ENCODE measurements around the gene SYTL3.
"Not testable (repeated sequence)": the region's sequence is repeated elsewhere in the genome, so short reads cannot be mapped to it uniquely, and the experiment has no call there.

The SYTL3 gene

DNA sequence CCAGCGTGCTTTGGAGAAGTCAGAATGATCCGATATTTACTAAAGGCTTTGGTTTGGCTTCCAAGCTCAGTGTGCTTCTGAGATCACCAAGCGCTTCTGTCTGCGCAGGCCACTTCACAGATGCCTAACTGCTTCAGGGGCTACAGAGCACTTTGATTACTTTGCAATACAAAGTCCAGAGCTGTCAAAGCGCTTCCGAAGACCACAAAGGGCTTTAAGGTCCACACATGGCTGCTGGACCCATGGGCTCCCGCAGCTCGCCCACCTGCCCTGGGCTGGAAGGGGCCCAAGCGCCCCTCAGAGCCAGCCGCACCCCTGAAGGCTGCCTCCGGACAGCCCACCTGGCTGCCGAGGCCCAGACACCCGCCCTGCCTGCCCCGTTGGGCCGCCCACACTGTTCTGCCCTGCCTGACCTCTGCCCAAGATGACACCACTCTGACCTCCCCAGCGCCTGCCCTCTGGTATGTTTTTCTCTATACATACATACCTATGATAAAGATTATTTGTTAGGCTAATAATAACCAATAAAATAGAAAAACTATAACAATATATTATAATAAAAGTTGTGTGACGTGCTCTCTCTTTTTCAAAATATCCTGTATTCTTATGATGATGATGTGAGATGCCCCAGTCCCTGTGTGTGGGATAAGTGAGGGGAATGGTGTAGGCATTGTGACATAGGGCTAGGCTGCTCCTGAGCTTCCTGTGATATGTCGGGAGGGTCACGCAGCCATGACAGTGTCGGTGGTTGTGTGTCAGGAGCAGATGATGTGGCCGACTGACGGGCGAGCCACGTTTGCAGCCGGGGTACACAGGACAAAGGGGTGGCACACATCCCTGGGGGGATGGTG, 27.9 kb upstream of the SYTL3 start:
- DNase-seq (ENCODE audit: low spot score): no peak

DNA sequence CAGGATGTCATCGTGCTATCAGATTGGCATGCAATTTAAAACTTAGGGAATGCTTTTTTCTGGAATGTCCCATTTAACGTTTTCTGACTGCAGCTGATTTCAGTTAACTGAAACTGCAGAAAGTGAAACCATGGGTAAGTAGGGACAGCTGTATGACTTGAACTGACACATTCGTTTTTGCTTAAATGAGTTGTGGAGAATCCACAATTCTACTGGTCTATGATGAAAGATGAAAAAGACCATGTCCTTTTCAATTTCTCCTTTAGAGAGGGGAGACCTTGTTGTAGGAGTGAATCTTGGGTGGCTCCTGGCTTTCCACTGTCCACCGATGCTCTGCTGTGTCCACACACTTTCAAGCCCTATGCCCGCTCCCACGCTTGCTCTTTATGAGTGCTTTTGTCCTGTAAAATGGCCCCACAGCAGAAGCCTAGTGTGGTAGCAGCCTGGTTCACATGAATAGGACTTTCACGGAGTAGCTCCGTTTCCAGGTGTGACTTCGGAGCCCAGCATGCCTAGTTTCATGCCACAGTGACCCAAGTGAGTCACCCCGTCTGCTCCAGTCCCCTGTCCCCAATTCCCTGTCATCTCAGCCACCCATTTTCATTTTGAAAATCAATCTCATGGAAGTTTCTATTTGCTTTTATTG, 27.2 kb upstream of the SYTL3 start:
- DNase-seq (ENCODE audit: low spot score): no peak

DNA sequence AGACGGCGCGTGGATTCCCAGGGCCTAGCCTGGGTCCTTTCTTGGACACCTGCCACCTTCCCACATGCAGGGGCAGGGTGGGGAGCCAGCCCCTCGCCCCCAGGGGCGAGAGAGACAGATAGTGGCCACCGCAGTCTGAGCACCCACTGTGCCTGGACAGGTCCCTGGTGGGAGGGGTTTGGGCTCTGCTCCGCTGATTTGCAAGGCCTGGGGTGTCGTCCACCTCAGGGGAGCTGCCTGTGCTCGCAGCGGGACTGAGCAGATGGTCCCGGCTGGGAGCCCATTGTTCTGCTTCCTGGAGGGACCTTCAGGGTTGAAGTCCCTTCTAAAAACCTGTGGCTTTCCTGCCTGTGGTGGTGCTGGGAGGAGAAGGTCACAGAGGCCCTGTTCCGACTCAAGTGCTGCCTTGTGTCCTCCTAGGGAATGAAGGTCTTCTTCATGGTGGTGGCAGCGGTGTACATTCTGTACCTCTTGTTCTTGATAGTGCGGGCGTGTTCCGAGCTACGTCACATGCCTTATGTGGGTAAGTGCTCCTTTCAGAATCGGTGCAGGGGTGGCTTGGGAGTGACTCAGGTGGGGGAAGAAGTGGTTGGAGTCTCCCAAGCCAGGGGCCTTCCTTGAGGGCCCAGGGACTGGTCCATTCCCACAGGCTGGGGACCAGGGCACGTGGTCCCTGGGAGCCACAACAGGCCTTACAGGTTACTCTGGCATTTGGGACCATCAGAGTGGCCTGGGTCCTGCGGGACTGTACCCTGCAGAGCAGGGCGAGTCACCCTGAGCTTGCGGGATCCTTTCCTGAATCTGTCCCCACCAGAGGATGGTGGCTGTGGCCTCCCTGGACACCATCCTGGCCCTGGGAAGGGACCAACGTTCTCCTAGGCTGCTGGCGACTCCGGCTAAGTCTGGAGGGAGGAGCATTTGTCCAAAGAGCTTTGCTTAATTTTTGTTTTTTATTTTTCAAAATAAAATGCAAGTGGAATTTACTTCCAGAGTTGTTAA, 24.9 kb upstream of the SYTL3 start:
- DNase-seq (ENCODE audit: low spot score): no peak

DNA sequence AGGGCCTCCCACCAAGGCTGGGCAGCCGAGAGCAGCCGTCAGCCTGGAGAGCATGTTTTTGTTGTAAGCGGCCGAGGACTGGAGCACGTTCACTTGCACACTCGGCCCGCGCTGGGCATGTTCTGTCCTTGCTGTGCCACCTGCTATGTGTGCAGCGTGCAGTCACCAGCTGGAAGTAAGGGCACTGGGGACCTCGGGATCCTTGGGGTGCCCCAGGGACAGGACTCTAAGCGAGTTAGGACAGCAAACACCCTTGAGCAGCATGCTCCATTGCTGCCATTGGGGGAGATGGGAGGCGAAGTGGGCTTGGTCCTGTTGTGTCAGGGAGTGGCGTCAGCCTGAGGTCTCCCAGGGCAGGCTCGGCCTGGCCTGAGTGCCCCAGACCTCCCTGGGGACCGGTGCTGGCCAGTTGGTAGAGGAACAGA, 24.0 kb upstream of the SYTL3 start:
- DNase-seq (ENCODE audit: low spot score): no peak

DNA sequence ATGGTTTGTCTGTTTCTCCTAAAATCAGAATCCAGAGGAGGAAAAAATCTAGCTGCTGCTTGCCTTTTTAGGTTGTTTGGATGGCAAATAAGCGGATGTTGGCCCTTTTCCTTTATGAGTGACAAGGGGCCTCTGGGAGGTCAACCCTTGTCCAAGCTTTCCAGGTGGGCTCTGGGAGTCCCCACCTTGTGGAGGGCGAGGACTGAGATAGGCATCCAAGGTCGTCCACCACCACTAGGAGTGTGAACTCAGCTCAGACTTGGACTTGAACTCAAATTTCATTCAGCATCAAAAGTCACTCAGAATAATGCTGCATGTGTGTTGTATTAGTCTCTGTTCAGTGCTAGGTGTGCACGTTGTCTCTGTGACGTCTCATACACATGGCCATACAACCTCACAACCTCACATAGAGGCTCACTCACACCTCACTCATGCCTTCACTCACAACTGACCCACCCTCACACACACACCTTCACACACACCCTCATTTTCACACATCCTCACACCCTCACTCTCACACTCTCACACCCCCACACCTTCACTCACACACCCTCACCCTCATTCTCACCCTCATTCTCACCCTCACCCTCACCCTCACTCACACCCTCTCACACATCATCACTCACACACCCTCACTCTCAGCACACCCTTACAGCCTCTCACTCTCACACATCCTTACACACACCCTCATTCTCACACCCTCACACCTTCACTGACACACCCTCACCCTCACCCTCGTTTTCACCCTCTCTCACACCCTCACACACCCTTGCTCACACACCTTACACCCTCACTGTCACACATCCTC, 23.3 kb upstream of the SYTL3 start:
- DNase-seq (ENCODE audit: low spot score): no peak

DNA sequence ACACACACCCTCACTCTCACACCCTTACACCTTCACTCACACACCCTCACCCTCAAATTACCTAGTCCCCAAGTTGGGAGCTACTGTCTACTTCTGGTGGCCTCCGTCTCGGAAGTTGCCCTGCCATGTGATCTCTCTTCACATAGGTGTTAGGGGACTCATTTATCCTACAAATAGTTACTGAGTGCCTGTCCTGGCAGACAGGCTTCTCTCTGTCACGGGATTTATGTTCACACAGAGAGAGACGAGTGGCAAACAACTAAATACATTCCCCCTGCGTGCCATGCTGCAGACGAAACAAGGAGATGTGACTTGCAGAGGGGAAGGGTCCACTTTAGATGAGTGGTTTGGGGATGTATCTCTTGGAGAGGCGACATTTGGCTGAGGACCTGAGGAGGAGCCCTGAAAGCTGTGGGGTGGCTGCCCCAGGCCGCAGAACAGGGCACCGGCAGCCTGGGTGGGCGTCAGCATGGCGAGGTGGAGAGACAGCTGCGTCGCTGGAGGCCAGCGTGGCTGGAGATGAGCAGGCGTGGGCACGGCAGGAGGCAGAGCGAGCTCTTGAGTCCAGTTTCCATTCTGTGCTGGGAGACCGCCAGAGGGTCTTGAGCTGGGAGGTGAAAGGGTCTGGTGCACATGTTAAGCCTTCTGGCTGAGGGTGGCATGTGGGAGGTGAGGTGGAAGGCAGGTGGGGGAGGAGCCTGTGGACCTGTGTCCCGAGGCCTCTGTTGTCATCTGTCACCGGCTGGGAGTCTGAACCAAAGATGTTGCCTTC, 22.5 kb upstream of the SYTL3 start:
- DNase-seq (ENCODE audit: low spot score): no peak

DNA sequence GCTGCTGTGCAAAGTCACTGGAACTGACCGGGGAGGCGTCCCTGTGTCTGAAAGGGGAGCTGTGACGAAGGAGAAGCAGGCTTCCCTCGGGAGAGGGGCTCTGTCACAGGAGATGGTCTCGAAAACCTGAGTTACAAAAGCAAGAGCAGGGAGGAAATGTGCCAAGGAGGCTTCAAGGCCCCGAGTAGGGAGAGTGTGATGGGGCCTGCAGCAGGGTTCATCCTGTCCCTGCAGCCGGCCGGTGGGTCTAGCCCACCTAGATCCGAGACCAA, 22.0 kb upstream of the SYTL3 start:
- DNase-seq (ENCODE audit: low spot score): no peak

DNA sequence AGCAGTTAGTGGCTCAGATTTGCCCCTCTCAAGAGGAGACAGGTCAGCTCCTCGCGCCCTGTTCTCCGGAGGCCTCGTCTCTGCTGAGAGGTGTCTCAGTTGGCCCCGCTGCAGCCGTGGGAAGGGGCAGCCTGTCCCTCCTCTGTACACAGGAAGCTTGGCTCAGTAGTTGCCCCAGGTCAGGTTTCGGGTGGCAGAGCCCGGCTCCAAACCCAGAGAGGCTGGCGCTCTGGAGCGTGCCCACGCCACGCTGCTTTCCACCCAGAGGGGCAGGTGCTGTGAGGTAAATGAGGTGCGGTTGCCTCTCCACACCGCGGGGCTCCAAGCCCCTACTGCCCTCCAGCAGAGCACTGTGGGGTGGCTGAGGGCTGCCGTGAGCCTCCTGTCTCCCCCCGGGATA, 21.3 kb upstream of the SYTL3 start:
- no peak for DNase-seq (ENCODE audit: low spot score)

DNA sequence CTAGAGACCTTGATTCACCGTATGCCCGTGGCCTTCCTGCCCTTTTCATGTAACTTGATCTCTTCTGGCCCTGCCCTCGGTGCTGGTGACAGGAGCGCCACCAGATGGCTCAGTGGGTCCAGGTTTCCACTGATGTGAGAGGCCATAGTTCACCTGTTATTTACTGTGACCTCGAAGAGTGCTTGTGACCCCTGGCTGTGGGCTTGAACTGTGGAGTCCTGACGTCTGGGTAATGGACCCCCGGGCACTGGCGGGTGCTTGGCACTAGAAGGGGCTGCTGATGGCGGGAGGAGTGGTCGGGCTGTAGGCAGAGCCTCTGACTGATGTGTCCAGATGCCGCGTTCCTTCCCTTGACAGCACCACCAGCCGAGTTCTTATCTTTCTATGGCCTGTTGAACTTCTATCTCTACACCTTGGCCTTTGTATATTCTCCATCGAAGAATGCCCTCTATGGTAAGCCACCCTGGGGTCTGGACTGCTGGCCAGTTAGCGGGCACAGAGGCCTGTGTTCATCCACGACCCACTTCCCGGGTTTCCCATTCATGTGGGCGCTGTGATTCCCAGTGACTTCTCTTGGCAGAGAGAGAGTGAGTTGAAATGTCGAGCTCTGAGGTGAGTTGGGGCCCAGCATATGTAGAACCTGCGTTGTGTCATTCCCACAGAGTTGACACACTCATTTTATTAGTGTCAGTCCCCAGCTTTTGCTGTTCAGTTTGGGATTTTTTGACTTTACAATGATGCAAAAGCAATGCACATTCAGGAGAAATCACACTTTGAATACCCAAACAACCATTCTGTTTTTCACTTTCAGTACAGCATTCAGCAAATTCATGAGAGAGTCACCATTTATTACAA, 20.3 kb upstream of the SYTL3 start:
- no peak for DNase-seq (ENCODE audit: low spot score)

DNA sequence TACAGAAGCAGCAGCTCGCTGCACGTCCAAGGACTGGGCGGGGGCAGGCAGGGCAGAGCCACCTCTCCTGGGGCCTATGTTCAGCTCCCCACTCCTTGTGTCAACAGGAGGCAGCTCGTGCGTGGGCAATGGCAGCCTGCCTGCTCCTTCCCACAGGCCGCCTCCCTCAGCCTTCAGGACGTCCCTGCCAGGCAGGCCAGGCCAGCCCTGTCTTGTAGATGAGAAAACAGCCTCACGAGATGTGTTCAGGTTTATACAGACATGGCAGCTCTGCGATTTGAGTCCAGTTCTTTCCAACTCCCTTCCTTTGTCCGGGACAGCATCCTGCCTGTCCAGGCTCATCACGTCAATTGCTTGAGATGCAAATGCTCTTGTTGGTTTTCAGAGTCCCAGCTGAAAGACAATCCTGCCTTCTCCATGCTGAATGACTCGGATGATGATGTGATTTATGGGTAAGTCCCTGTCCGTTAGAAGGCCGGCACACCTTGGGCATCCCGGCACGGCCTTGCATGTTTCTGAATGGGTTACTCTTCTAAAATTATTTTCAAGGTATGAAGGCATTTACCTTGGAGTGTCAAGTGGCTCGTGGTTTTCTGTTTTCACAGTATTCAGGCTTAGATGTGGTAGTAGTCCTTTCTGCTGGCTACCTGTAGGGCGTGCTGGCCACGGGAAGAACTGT, 18.8 kb upstream of the SYTL3 start:
- DNase-seq (ENCODE audit: low spot score): no peak

DNA sequence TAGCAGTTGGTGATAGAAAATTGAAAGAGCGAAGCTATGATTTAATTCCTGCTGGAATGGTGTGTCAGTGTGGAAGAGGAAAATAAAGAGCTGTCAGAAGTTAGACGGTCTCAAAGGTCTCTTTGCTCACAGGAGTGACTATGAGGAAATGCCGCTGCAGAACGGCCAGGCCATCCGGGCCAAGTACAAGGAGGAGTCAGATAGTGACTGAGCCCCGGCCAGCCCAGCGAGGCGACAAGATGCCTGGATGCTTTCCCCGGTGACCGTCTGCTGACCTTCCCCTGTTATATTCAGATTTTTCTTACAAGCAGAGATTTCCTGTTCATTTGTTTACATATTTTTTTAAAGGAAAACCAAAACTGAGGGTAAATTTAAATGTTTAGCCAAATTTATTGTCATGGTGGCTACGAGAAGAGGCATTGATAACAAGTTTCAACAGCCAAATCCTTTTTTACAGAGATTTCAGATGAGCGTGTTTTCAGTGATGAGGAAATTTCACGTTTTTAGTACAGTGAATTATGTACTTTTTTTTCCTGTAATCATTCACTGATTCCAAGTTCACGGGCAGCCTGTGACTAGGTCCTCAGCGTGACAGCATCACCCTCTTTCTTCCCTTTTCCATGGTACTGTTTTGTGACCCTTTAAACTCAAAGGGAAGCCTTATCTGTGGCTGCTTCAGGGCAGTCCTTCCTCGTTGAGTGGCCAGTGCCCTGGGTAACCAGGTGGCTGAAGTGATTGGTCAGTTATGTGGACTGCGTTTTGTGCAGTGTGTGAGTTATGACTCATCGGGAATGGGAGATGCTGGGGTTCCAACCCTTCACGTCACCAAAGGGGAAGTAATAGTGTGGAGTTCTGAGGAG, 17.9 kb upstream of the SYTL3 start:
- DNase-seq (ENCODE audit: low spot score): no peak

DNA sequence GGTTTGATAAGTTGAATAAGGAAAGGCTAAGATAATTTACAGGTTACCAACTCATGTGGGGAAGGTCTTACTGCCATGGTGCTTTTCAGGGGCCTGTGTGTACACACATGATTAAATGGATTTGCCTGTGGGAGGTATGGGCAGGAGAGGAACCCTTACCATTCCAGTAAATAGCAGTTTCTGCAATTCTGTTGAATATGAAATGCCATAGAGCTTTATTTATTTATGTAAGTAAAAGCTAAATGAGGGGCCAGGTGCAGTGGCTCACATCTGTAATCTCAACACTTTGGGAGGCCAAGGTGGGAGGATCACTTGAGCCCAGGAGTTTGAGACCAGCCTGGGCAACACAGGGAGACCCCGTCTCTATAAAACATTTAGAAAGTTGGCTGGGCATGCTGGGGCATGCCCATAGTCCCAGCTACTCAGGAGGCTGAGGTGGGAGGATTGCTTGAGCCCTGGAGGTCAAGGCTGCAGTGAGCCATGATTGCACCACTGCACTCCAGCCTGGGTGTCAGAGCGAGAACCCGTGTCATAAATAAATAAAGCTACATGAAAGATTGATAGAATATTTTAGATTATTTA, 17.2 kb upstream of the SYTL3 start:
- DNase-seq (ENCODE audit: low spot score): not testable (repeated sequence)

DNA sequence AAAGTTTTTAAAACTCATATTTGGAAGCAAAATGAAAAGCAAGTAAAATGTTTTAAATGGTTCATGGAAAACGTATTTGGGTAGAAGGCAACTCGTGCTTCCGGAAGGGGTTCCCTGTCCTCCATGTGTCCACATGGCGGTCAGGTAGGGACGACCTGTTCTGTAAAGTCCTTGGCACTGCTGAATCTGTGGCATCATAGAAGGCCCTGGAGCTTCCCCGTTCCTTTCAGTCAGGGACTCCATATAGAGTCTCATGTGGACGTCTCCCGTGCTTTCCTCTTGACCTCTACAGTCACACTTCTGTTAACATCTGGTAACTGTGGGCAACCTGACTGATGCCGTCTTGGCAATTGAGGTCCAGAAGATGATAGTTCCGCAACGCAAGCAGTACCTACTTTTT, 16.7 kb upstream of the SYTL3 start:
- no peak for DNase-seq (ENCODE audit: low spot score)

DNA sequence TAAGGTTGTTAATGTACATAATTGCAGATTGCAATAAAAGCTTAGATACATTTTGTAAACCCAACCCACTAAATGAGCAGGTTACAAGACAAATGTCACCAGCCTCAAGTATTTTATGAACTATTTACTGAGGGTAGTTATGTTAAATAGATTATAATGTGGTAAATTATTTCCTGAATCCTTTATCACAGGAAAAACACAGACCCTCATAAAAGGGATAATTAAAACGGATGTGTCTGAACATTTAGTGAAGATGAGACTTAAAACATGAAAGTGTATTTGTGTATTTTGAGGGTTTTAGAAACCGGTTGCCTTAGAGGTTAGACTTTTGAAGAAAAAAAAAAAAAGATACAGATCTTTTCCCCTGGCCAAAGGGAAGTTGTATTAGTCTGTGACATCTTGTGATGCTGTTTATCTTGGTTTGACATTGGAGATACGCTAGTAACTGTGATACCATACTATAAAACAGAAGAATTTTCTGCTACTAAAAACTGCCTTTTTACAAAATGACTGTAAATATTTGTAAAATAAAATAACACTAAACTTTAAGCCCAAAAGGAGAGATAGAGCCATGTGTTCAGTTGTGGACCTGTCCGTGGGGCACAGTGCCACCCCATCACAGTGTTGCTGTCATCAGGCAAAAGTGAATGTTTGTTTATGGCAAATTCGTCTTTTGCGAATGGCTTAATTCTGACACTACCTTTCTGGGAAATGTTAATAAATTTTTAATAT, 15.0 kb upstream of the SYTL3 start:
- DNase-seq (ENCODE audit: low spot score): no peak

DNA sequence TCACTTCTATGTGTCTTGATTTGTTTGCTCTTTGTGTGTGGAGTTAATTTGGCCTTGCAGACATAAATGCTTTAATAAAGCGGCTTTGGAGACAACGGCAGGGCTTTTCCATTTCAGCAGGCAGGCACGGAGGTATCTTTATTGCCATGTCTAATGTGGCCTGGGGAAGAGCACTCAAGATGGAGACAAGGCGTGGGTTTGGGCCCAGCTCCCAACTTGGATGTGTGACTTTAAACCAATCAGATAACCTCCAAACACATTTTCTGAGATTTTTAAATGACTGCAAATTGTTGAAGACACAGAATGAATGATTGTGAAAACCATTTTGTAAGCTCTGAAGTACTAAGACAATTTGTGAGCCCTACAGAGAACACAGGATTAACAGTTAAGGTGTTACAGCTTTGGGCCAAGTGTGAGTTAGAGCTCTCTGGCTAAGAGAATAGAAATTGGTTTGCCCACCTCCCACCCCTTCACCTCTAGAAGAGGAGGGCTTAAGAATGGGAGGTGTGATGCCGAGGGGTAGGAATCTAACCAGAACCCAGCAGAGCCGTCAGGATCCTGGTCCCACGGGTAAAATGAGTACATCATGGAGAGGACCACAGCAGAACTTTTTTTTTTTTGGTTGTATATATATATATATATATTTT, 14.3 kb upstream of the SYTL3 start:
- DNase-seq (ENCODE audit: low spot score): no peak

DNA sequence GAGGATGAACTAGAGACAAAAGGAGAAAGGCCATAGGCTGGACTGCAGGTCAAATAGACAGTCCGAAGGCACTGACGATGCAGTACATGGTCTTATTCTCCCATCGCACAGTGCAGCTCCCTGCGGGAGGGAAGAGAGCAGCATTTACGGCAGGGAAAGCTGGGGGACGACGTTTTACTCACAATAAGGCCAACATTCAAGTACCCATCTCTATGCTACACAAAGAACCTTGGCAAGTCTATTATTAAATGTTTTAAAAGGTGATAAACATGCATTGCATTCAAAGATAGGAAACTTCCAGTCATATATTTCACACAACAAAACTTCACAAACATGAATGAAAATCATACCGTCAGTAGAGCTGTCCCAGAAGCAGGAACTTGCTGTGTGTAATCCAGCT, 13.1 kb upstream of the SYTL3 start:
- DNase-seq (ENCODE audit: low spot score): no peak

DNA sequence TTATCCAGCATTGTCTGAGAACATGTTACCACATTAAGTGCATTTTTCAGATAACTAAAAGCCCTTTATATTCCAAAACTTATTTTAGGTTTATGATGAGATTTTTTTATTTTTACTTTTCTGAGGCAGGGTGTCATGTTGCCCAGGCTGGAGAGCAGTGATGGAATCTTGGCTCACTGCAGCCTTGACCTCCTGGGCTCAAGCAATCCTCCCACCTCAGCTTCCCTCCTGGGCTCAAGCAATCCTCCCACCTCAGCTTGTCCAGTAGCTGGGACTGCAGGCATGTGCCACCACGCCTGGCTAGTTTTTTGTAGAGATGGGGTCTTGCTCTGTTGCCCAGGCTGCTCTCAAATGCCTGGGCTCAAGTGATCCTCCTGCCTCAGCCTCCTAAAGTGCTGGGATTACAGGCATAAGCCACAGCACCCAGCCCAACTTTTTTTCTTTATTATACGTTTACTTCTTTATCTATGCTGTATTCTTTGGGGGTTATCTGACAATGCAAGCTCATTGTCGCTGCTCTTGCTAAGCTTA, 11.5 kb upstream of the SYTL3 start:
- DNase-seq (ENCODE audit: low spot score): no peak
